ENCODE results near the gene OR52E5.

OR52E5 gene

DNA sequence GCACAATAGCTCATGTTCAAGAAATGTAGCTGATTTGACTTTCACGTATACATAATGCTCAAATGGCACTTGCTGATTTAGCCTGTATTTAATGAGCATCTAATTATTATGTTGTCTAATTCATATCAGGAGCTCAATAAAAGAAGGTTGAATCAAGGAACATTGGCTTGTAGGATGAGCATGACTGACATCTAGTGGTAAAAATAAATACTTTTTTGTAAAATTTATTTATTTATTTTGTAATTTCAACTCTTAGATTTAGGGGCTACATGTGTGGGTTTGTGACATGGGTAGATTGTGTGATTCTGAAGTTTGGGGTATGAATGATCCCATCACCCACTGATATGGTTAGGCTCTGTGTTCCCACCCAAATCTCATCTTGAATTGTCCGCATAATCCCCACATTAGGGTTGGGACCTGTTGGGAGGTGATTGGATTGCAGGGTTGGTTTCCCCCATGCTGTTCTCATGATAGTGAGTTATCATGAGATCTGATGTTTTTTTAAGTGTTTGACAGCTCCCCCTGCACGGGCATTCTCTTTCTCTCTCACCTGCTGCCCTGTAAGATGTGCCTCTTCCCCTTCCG lies 1.7 kb upstream of the OR52E5 start:
- H3K4me1 ChIP-seq (ENCODE audit: control insufficient read depth in 5 of 5, insufficient read depth in 5 of 5, low read length in 5 of 5) = no peaks in the 10 kb centered on the region
- H3K9me3 ChIP-seq (ENCODE audit: control insufficient read depth in 5 of 5, low read length in 5 of 5) = no peaks in the 10 kb centered on the region
- H3K27me3 ChIP-seq (ENCODE audit: control insufficient read depth in 5 of 5, insufficient read depth in 4 of 5, low read length in 5 of 5) = peaks cover 0 to 3% (median 0%) of the 10 kb centered on the region in 5 donors
- no peaks in the 10 kb centered on the region for H3K36me3 ChIP-seq (ENCODE audit: control insufficient read depth in 5 of 5, insufficient read depth in 5 of 5, low read length in 5 of 5)
- H3K27ac ChIP-seq (ENCODE audit: low read depth, low read length) = no peak overlapping the region
- no peak overlapping the region for H3K9ac ChIP-seq (ENCODE audit: low read length in 5 of 5)
- H3K4me3 ChIP-seq (ENCODE audit: low read depth in 1 of 5, low read length in 5 of 5) = no peak overlapping the region

DNA sequence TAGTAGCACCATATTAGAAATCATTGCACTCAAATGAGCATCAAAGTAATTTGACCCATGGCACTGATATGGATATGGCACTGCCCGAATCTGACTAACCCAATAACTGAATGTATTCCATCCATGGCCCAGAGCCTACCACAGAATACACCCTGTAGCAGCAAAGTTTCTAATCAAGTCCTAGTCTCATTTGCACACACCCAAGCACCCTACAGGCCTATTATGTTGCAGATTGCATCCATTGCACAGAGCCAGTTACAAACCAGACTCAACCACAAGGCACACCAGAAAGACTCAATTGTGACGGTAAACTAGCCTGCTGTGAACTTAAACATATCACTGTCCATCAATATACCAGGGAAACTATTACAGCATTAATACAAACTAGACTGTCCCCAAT lies 6.5 kb downstream of the OR52E5 start:
- H3K27ac ChIP-seq (ENCODE audit: low read depth, low read length) = no peak overlapping the region
- H3K9ac ChIP-seq (ENCODE audit: low read length in 5 of 5) = no peak overlapping the region
- no peak overlapping the region for H3K4me3 ChIP-seq (ENCODE audit: low read depth in 1 of 5, low read length in 5 of 5)
- H3K9me3 ChIP-seq (ENCODE audit: control insufficient read depth in 5 of 5, low read length in 5 of 5) = no peaks in the 10 kb centered on the region
- no peaks in the 10 kb centered on the region for H3K27me3 ChIP-seq (ENCODE audit: control insufficient read depth in 5 of 5, insufficient read depth in 4 of 5, low read length in 5 of 5)
- H3K4me1 ChIP-seq (ENCODE audit: control insufficient read depth in 5 of 5, insufficient read depth in 5 of 5, low read length in 5 of 5) = no peaks in the 10 kb centered on the region
- H3K36me3 ChIP-seq (ENCODE audit: control insufficient read depth in 5 of 5, insufficient read depth in 5 of 5, low read length in 5 of 5) = no peaks in the 10 kb centered on the region

GRCh38 chr11:5910540-5910939 lies 17.5 kb downstream of the OR52E5 start:
- Histone ChIP-seq H3K36me3 (ENCODE audit: control insufficient read depth in 5 of 5, insufficient read depth in 5 of 5, low read length in 5 of 5) (no peaks in the 10 kb centered on the region), H3K9me3 (ENCODE audit: control insufficient read depth in 5 of 5, low read length in 5 of 5) (peaks cover 0 to 3% (median 0%) of the 10 kb centered on the region in 5 donors), H3K4me1 (ENCODE audit: control insufficient read depth in 5 of 5, insufficient read depth in 5 of 5, low read length in 5 of 5) (no peaks in the 10 kb centered on the region), H3K27me3 (ENCODE audit: control insufficient read depth in 5 of 5, insufficient read depth in 4 of 5, low read length in 5 of 5) (no peaks in the 10 kb centered on the region), H3K27ac (ENCODE audit: low read depth, low read length) (no peak overlapping the region), H3K9ac (ENCODE audit: low read length in 5 of 5) (no peak overlapping the region), H3K4me3 (ENCODE audit: low read depth in 1 of 5, low read length in 5 of 5) (no peak overlapping the region)

- Histone ChIP-seq H3K4me1 (ENCODE audit: control insufficient read depth in 5 of 5, insufficient read depth in 5 of 5, low read length in 5 of 5) (no peaks in the 10 kb centered on the region), H3K9me3 (ENCODE audit: control insufficient read depth in 5 of 5, low read length in 5 of 5) (peaks cover 0 to 15% (median 10%) of the 10 kb centered on the region in 5 donors), H3K36me3 (ENCODE audit: control insufficient read depth in 5 of 5, insufficient read depth in 5 of 5, low read length in 5 of 5) (no peaks in the 10 kb centered on the region), H3K27me3 (ENCODE audit: control insufficient read depth in 5 of 5, insufficient read depth in 4 of 5, low read length in 5 of 5) (no peaks in the 10 kb centered on the region), H3K9ac (ENCODE audit: low read length in 5 of 5) (no peak overlapping the region), H3K27ac (ENCODE audit: low read depth, low read length) (no peak overlapping the region), H3K4me3 (ENCODE audit: low read depth in 1 of 5, low read length in 5 of 5) (peak overlapping the region in 1 of 5 donors; percentile 22)
Observed at GRCh38 chr11:5922749-5923426, 29.9 kb downstream of the OR52E5 start.

- Histone ChIP-seq H3K4me1 (ENCODE audit: control insufficient read depth in 5 of 5, insufficient read depth in 5 of 5, low read length in 5 of 5) (no peaks in the 10 kb centered on the region), H3K4me3 (ENCODE audit: low read depth in 1 of 5, low read length in 5 of 5) (no peak overlapping the region), H3K9ac (ENCODE audit: low read length in 5 of 5) (no peak overlapping the region), H3K9me3 (ENCODE audit: control insufficient read depth in 5 of 5, low read length in 5 of 5) (peaks cover 0 to 16% (median 10%) of the 10 kb centered on the region in 5 donors), H3K36me3 (ENCODE audit: control insufficient read depth in 5 of 5, insufficient read depth in 5 of 5, low read length in 5 of 5) (no peaks in the 10 kb centered on the region), H3K27me3 (ENCODE audit: control insufficient read depth in 5 of 5, insufficient read depth in 4 of 5, low read length in 5 of 5) (no peaks in the 10 kb centered on the region), H3K27ac (ENCODE audit: low read depth, low read length) (no peak overlapping the region)
Observed at GRCh38 chr11:5923427-5923776, 30.4 kb downstream of the OR52E5 start.

- H3K9me3 ChIP-seq (ENCODE audit: control insufficient read depth in 5 of 5, low read length in 5 of 5) = peaks cover 0 to 16% (median 10%) of the 10 kb centered on the region in 5 donors
- H3K36me3 ChIP-seq (ENCODE audit: control insufficient read depth in 5 of 5, insufficient read depth in 5 of 5, low read length in 5 of 5) = no peaks in the 10 kb centered on the region
- H3K4me3 ChIP-seq (ENCODE audit: low read depth in 1 of 5, low read length in 5 of 5) = no peak overlapping the region
- H3K4me1 ChIP-seq (ENCODE audit: control insufficient read depth in 5 of 5, insufficient read depth in 5 of 5, low read length in 5 of 5) = no peaks in the 10 kb centered on the region
- no peaks in the 10 kb centered on the region for H3K27me3 ChIP-seq (ENCODE audit: control insufficient read depth in 5 of 5, insufficient read depth in 4 of 5, low read length in 5 of 5)
- no peak overlapping the region for H3K9ac ChIP-seq (ENCODE audit: low read length in 5 of 5)
- no peak overlapping the region for H3K27ac ChIP-seq (ENCODE audit: low read depth, low read length)
Observed at GRCh38 chr11:5923794-5924193, 30.8 kb downstream of the OR52E5 start.

DNA sequence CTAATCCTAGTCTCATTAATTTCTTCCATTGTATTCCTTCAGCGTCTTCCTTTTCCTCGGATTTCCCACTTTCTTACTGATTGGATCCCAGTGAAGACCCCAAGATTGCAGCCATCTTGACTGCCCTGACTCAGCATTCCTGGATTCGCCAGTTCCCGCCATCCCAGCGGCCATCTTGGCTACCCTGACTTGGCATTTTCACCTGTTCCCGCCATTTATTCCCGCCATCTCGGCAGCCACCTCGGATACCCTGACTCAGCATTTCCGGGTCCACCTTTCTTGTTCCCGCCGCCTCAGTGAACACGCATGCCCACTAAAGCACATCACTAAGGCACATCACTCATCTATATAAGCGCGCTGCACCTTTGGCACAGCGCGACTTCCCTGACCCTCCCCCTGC lies 35.3 kb downstream of the OR52E5 start:
- Histone ChIP-seq H3K27me3 (ENCODE audit: control insufficient read depth in 5 of 5, insufficient read depth in 4 of 5, low read length in 5 of 5) (no peaks in the 10 kb centered on the region), H3K9ac (ENCODE audit: low read length in 5 of 5) (no peak overlapping the region), H3K9me3 (ENCODE audit: control insufficient read depth in 5 of 5, low read length in 5 of 5) (peaks cover 0 to 12% (median 9%) of the 10 kb centered on the region in 5 donors)

GRCh38 chr11:5928811-5929210 lies 35.8 kb downstream of the OR52E5 start:
- peaks cover 0 to 7% (median 6%) of the 10 kb centered on the region in 5 donors for H3K9me3 ChIP-seq (ENCODE audit: control insufficient read depth in 5 of 5, low read length in 5 of 5)
- H3K9ac ChIP-seq (ENCODE audit: low read length in 5 of 5) = no peak overlapping the region
- no peaks in the 10 kb centered on the region for H3K27me3 ChIP-seq (ENCODE audit: control insufficient read depth in 5 of 5, insufficient read depth in 4 of 5, low read length in 5 of 5)
- H3K27ac ChIP-seq (ENCODE audit: low read depth, low read length) = no peak overlapping the region
- no peaks in the 10 kb centered on the region for H3K4me1 ChIP-seq (ENCODE audit: control insufficient read depth in 5 of 5, insufficient read depth in 5 of 5, low read length in 5 of 5)
- no peak overlapping the region for H3K4me3 ChIP-seq (ENCODE audit: low read depth in 1 of 5, low read length in 5 of 5)
- no peaks in the 10 kb centered on the region for H3K36me3 ChIP-seq (ENCODE audit: control insufficient read depth in 5 of 5, insufficient read depth in 5 of 5, low read length in 5 of 5)

More for the DNA sequence above, 35.3 kb downstream of the OR52E5 start:
- Histone ChIP-seq H3K4me3 (ENCODE audit: low read depth in 1 of 5, low read length in 5 of 5) (no peak overlapping the region), H3K4me1 (ENCODE audit: control insufficient read depth in 5 of 5, insufficient read depth in 5 of 5, low read length in 5 of 5) (no peaks in the 10 kb centered on the region), H3K36me3 (ENCODE audit: control insufficient read depth in 5 of 5, insufficient read depth in 5 of 5, low read length in 5 of 5) (no peaks in the 10 kb centered on the region), H3K27ac (ENCODE audit: low read depth, low read length) (no peak overlapping the region)

DNA sequence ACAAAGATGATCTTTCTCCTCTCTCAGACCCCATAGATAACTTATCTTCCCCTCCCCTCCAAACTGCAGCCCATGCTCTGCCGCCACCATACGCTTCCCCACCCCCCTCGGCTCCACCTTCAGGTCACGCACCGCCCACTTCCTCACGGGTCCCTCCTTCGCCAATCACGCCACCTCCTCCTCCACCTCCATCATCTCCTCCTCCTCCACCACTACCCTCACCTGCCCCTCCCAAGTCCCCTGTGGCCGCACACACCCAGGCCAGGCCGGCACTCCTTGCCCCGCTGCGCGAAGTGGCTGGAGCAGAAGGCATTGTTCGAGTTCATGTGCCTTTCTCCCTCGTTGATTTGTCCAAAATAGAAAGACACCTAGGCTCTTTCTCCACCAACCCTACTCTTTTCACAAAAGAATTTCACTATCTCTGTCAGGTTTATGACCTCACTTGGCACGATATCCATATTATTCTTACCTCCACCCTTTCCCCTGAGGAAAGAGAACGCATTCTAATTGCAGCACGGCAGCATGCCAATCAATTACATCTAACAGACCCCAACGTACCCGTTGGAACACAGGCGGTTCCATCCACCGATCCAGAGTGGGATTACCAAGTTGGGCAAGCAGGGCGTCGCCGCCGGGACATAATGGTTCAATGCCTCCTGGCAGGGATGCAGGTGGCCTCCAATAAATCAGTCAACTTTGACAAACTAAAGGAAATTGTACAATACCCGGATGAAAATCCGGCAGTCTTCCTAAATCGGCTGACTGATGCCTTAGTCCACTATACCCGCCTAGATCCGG lies 36.8 kb downstream of the OR52E5 start:
- Histone ChIP-seq H3K27me3 (ENCODE audit: control insufficient read depth in 5 of 5, insufficient read depth in 4 of 5, low read length in 5 of 5) (no peaks in the 10 kb centered on the region), H3K9me3 (ENCODE audit: control insufficient read depth in 5 of 5, low read length in 5 of 5) (peaks cover 0 to 5% (median 4%) of the 10 kb centered on the region in 5 donors), H3K36me3 (ENCODE audit: control insufficient read depth in 5 of 5, insufficient read depth in 5 of 5, low read length in 5 of 5) (no peaks in the 10 kb centered on the region), H3K4me1 (ENCODE audit: control insufficient read depth in 5 of 5, insufficient read depth in 5 of 5, low read length in 5 of 5) (no peaks in the 10 kb centered on the region), H3K4me3 (ENCODE audit: low read depth in 1 of 5, low read length in 5 of 5) (no peak overlapping the region), H3K27ac (ENCODE audit: low read depth, low read length) (no peak overlapping the region), H3K9ac (ENCODE audit: low read length in 5 of 5) (no peak overlapping the region)

GRCh38 chr11:5930614-5931013 lies 37.6 kb downstream of the OR52E5 start:
- Histone ChIP-seq H3K9me3 (ENCODE audit: control insufficient read depth in 5 of 5, low read length in 5 of 5) (peaks cover 0 to 5% (median 4%) of the 10 kb centered on the region in 5 donors), H3K27ac (ENCODE audit: low read depth, low read length) (no peak overlapping the region), H3K27me3 (ENCODE audit: control insufficient read depth in 5 of 5, insufficient read depth in 4 of 5, low read length in 5 of 5) (no peaks in the 10 kb centered on the region), H3K36me3 (ENCODE audit: control insufficient read depth in 5 of 5, insufficient read depth in 5 of 5, low read length in 5 of 5) (no peaks in the 10 kb centered on the region), H3K4me3 (ENCODE audit: low read depth in 1 of 5, low read length in 5 of 5) (no peak overlapping the region), H3K9ac (ENCODE audit: low read length in 5 of 5) (no peak overlapping the region), H3K4me1 (ENCODE audit: control insufficient read depth in 5 of 5, insufficient read depth in 5 of 5, low read length in 5 of 5) (no peaks in the 10 kb centered on the region)
